Testis (tissue), 3 donors: ENCODE results near the gene POMGNT1. TPM values are rescaled to one million over a fixed set of nuclear protein-coding genes. Genes with fewer than 3 reads are reported as not detected.
A peak's percentile ranks its signal among the peaks of the same experiment; 100 is the strongest.

ENCODE experiments used
- DNase-seq: peaks from one replicate; pipeline ENCODE4 v3.0.0-alpha.2; 2019
- H3K27ac ChIP-seq, 2 donors: fragments of 200-600 bp; sonication (generic); one replicate each; pipeline ENCODE4 v1.5.1; 2019
- H3K27me3 ChIP-seq: fragments of 200-600 bp; sonication (generic); one replicate; pipeline ENCODE4 v1.5.1; 2019
- H3K36me3 ChIP-seq: fragments of 200-600 bp; sonication (generic); one replicate; pipeline ENCODE4 v1.5.1; 2017; ENCODE audit warnings: low read depth; ENCODE audit errors: missing control alignments
- H3K4me1 ChIP-seq: fragments of 200-600 bp; sonication (generic); one replicate; pipeline ENCODE4 v1.5.1; 2019
- H3K4me3 ChIP-seq, 2 donors: fragments of 200-600 bp; sonication (generic); one replicate each; pipeline ENCODE4 v1.5.1; 2017 to 2019
- H3K9me3 ChIP-seq: fragments of 200-600 bp; sonication (generic); one replicate; pipeline ENCODE4 v1.5.1; 2017
- CTCF ChIP-seq, 3 experiments: fragments of 450-650 bp in 2 of 3; fragments of 200-600 bp in 1 of 3; sonication (generic) in 1 of 3; IDR thresholded peaks; one replicate each; pipeline ENCODE4 v1.5.1; 2016 to 2019; ENCODE audit warnings: antibody characterized with exemption in 3 of 3, mild to moderate bottlenecking in 2 of 3, moderate library complexity in 1 of 3
- POLR2A ChIP-seq: fragments of 450-650 bp; IDR thresholded peaks from one replicate; pipeline ENCODE4 v1.6.1; 2017; ENCODE audit warnings: antibody characterized with exemption, mild to moderate bottlenecking, moderate library complexity
- WGBS, 2 donors: methylation state at CpG; one replicate each; pipeline ENCODE4 v1.1.5; 2018; 5-methylcytosine and 5-hydroxymethylcytosine counted together
- intact Hi-C: fragments of 100-400 bp; cut with DNase I; formaldehyde crosslinking; loops from one replicate; pipeline ENCODE4 v1.15.1; 2023; ENCODE audit warnings: low total_unique reads
- polyA plus RNA-seq: library from polyadenylated mRNA; stranded (reverse); fragments of 350-450 nt; fragmentation: Illumina TruSeq; extraction: RNeasy Lipid Tissue Mini Kit (QIAGEN cat#74804); gene quantifications from one replicate; pipeline ENCODE4 v1.2.3, GENCODE V29; 2014; ENCODE audit warnings: low read depth, low replicate concordance; ENCODE audit not compliant: insufficient read depth
- total RNA-seq, 2 donors: library from RNA; depleted of rRNA; stranded (reverse); fragments of >200 nt; gene quantifications; one replicate each; pipeline ENCODE4 v1.2.3, GENCODE V29; 2016

The POMGNT1 gene
- total and polyA plus RNA-seq, 3 donors from 2014 or later = 84.9 to 133 (median 112) TPM

GRCh38 chr1:46186076-46186475, 12.2 kb downstream of the POMGNT1 start:
- 86 to 89% methylated on average over 2 of the region's 2 CpGs for WGBS, 2 donors

GRCh38 chr1:46184920-46185658, 13.1 kb downstream of the POMGNT1 start:
- Histone ChIP-seq H3K36me3 (no peaks in the 10 kb centered on the region), H3K27me3 (no peaks in the 10 kb centered on the region), H3K4me1 (peaks cover 15% of the 10 kb centered on the region), H3K9me3 (no peaks in the 10 kb centered on the region), H3K27ac (no peak overlapping the region), H3K4me3 (no peak overlapping the region)
- no peak for TF ChIP-seq CTCF (IDR thresholded peaks at IDR 0.05)
- TF ChIP-seq POLR2A = no peak
- intact Hi-C loops = no loop called here
- WGBS, 2 donors = 77 to 84% methylated on average over 7 of the region's 7 CpGs
- no peak for DNase-seq

More at GRCh38 chr1:46186076-46186475, 12.2 kb downstream of the POMGNT1 start:
- Histone ChIP-seq H3K4me1 (peaks cover 15% of the 10 kb centered on the region), H3K36me3 (no peaks in the 10 kb centered on the region), H3K27ac (no peak overlapping the region), H3K9me3 (no peaks in the 10 kb centered on the region), H3K27me3 (no peaks in the 10 kb centered on the region), H3K4me3 (no peak overlapping the region)
- intact Hi-C loops = no loop called here
- TF ChIP-seq CTCF (IDR thresholded peaks at IDR 0.05) = no peak
- TF ChIP-seq POLR2A = no peak
- DNase-seq = no peak

GRCh38 chr1:46183926-46184557, 14.2 kb downstream of the POMGNT1 start:
- Histone ChIP-seq H3K4me1 (peaks cover 15% of the 10 kb centered on the region), H3K9me3 (no peaks in the 10 kb centered on the region), H3K4me3 (no peak overlapping the region), H3K36me3 (no peaks in the 10 kb centered on the region), H3K27ac (no peak overlapping the region), H3K27me3 (no peaks in the 10 kb centered on the region)
- no peak for DNase-seq
- TF ChIP-seq POLR2A (no peak), CTCF (IDR thresholded peaks at IDR 0.05) (no peak)
- 88 to 91% methylated on average over 5 to 12 of the region's 12 CpGs for WGBS, 2 donors
- intact Hi-C loops = no loop called here

GRCh38 chr1:46183079-46183847, 15.0 kb downstream of the POMGNT1 start:
- Histone ChIP-seq H3K4me3 (no peak overlapping the region), H3K27ac (peak overlapping the region in 1 of 2 donors; percentile 66)

More at GRCh38 chr1:46183079-46183847, 15.0 kb downstream of the POMGNT1 start:
- Histone ChIP-seq H3K36me3 (no peaks in the 10 kb centered on the region), H3K4me1 (peaks cover 15% of the 10 kb centered on the region), H3K27me3 (no peaks in the 10 kb centered on the region), H3K9me3 (no peaks in the 10 kb centered on the region)
- TF ChIP-seq CTCF (IDR thresholded peaks at IDR 0.05) (no peak), POLR2A (no peak)
- WGBS, 2 donors = 56 to 71% methylated on average over 5 to 8 of the region's 8 CpGs
- intact Hi-C loops = no loop called here
- DNase-seq = peak; percentile 51
